Stimulated activated memory B cell treated with anti-CD40 and anti-IgM and Interleukin-4, amounts not matched to agents 10 μg/mL and 1 μg/mL and 100 μg/mL, for 72 hours (primary cell): ENCODE measurements around the gene ANXA8.
A peak's percentile ranks its signal among the peaks of the same experiment; 100 is the strongest.
"Not testable (repeated sequence)": the region's sequence is repeated elsewhere in the genome, so short reads cannot be mapped to it uniquely, and the experiment has no call there.

Experiments
- ATAC-seq: fragments of 150-1000 bp; cut with Tn5 transposase; 2 replicates; pipeline ENCODE4 v1.10.0; 2021
- H3K27ac Mint-ChIP-seq: one replicate; pipeline ENCODE4 v1.8.0; 2022; ENCODE audit warnings: mild to moderate bottlenecking, mixed read lengths
- H3K27me3 Mint-ChIP-seq: one replicate; pipeline ENCODE4 v1.8.0; 2022; ENCODE audit warnings: mixed read lengths
- H3K36me3 Mint-ChIP-seq: one replicate; pipeline ENCODE4 v1.8.0; 2022; ENCODE audit warnings: mixed read lengths
- H3K4me1 Mint-ChIP-seq: one replicate; pipeline ENCODE4 v1.8.0; 2022; ENCODE audit warnings: mixed read lengths
- H3K4me3 Mint-ChIP-seq: one replicate; pipeline ENCODE4 v1.8.0; 2022; ENCODE audit warnings: mild to moderate bottlenecking, moderate library complexity, mixed read lengths
- H3K9me3 Mint-ChIP-seq: one replicate; pipeline ENCODE4 v1.8.0; 2022; ENCODE audit warnings: mixed read lengths

ANXA8 gene

GRCh38 chr10:47472647-47473046 lies 11.3 kb downstream of the ANXA8 start:
- not testable (repeated sequence) for H3K4me3 Mint-ChIP-seq, H3K9me3 Mint-ChIP-seq, H3K27ac Mint-ChIP-seq, H3K36me3 Mint-ChIP-seq, H3K27me3 Mint-ChIP-seq, H3K4me1 Mint-ChIP-seq
- peak; percentile 31 for ATAC-seq

- not testable (repeated sequence) for H3K27me3 Mint-ChIP-seq, H3K36me3 Mint-ChIP-seq, H3K4me1 Mint-ChIP-seq, H3K27ac Mint-ChIP-seq, H3K4me3 Mint-ChIP-seq, ATAC-seq, H3K9me3 Mint-ChIP-seq
Observed at GRCh38 chr10:47472072-47472471, 11.8 kb downstream of the ANXA8 start.

- not testable (repeated sequence) for ATAC-seq, H3K27me3 Mint-ChIP-seq, H3K9me3 Mint-ChIP-seq, H3K4me1 Mint-ChIP-seq, H3K36me3 Mint-ChIP-seq, H3K27ac Mint-ChIP-seq, H3K4me3 Mint-ChIP-seq
Observed at GRCh38 chr10:47468731-47469528, 15.0 kb downstream of the ANXA8 start.

- not testable (repeated sequence) for H3K9me3 Mint-ChIP-seq, H3K36me3 Mint-ChIP-seq, H3K4me3 Mint-ChIP-seq, H3K27me3 Mint-ChIP-seq, ATAC-seq, H3K4me1 Mint-ChIP-seq, H3K27ac Mint-ChIP-seq
Observed at GRCh38 chr10:47467957-47468356, 16.0 kb downstream of the ANXA8 start.

- H3K27ac Mint-ChIP-seq, H3K4me1 Mint-ChIP-seq: not testable (repeated sequence)
Observed at GRCh38 chr10:47467458-47467857, 16.5 kb downstream of the ANXA8 start.

GRCh38 chr10:47465216-47465917 lies 18.5 kb downstream of the ANXA8 start:
- not testable (repeated sequence) for H3K9me3 Mint-ChIP-seq, ATAC-seq, H3K27ac Mint-ChIP-seq, H3K36me3 Mint-ChIP-seq, H3K4me3 Mint-ChIP-seq, H3K4me1 Mint-ChIP-seq
- peaks cover 10% of the 10 kb centered on the region for H3K27me3 Mint-ChIP-seq

More at GRCh38 chr10:47467458-47467857, 16.5 kb downstream of the ANXA8 start:
- H3K4me3 Mint-ChIP-seq, H3K27me3 Mint-ChIP-seq, H3K9me3 Mint-ChIP-seq, ATAC-seq, H3K36me3 Mint-ChIP-seq: not testable (repeated sequence)

- not testable (repeated sequence) for H3K36me3 Mint-ChIP-seq, H3K9me3 Mint-ChIP-seq, ATAC-seq, H3K4me1 Mint-ChIP-seq, H3K4me3 Mint-ChIP-seq, H3K27ac Mint-ChIP-seq
- H3K27me3 Mint-ChIP-seq = peaks cover 20% of the 10 kb centered on the region
Observed at GRCh38 chr10:47462577-47463358, 21.1 kb downstream of the ANXA8 start.

- ATAC-seq = peak; percentile 17
- Mint-ChIP-seq H3K27me3 (peaks cover 22% of the 10 kb centered on the region), H3K4me3 (peak overlapping the region; percentile 62)
- H3K36me3 Mint-ChIP-seq, H3K27ac Mint-ChIP-seq, H3K9me3 Mint-ChIP-seq, H3K4me1 Mint-ChIP-seq: not testable (repeated sequence)
Observed at GRCh38 chr10:47461261-47461687, 22.6 kb downstream of the ANXA8 start.

- no peak overlapping the region for H3K4me3 Mint-ChIP-seq
- no peaks in the 10 kb centered on the region for H3K9me3 Mint-ChIP-seq
- peaks cover 8% of the 10 kb centered on the region for H3K4me1 Mint-ChIP-seq
- no peaks in the 10 kb centered on the region for H3K36me3 Mint-ChIP-seq
- H3K27ac Mint-ChIP-seq = no peak overlapping the region
- no peak for ATAC-seq
- H3K27me3 Mint-ChIP-seq = peaks cover 42% of the 10 kb centered on the region
Observed at GRCh38 chr10:47458466-47459154, 25.3 kb downstream of the ANXA8 start.

- H3K4me1 Mint-ChIP-seq = peaks cover 8% of the 10 kb centered on the region
- ATAC-seq = no peak
- no peaks in the 10 kb centered on the region for H3K36me3 Mint-ChIP-seq
- peaks cover 47% of the 10 kb centered on the region for H3K27me3 Mint-ChIP-seq
- H3K4me3 Mint-ChIP-seq = no peak overlapping the region
- no peaks in the 10 kb centered on the region for H3K9me3 Mint-ChIP-seq
- no peak overlapping the region for H3K27ac Mint-ChIP-seq
Observed at GRCh38 chr10:47457826-47458225, 26.1 kb downstream of the ANXA8 start.

- no peaks in the 10 kb centered on the region for H3K9me3 Mint-ChIP-seq
- no peaks in the 10 kb centered on the region for H3K36me3 Mint-ChIP-seq
- ATAC-seq = no peak
- H3K4me1 Mint-ChIP-seq = peaks cover 8% of the 10 kb centered on the region
- no peak overlapping the region for H3K4me3 Mint-ChIP-seq
- H3K27ac Mint-ChIP-seq = no peak overlapping the region
- H3K27me3 Mint-ChIP-seq = peaks cover 50% of the 10 kb centered on the region
Observed at GRCh38 chr10:47457528-47457820, 26.4 kb downstream of the ANXA8 start.

GRCh38 chr10:47456794-47457527 lies 27.0 kb downstream of the ANXA8 start:
- Mint-ChIP-seq H3K27me3 (peaks cover 55% of the 10 kb centered on the region), H3K27ac (no peak overlapping the region), H3K4me3 (no peak overlapping the region), H3K9me3 (no peaks in the 10 kb centered on the region), H3K36me3 (no peaks in the 10 kb centered on the region), H3K4me1 (peaks cover 8% of the 10 kb centered on the region)
- no peak for ATAC-seq

- Mint-ChIP-seq H3K4me1 (peaks cover 4% of the 10 kb centered on the region), H3K27ac (no peak overlapping the region), H3K4me3 (no peak overlapping the region), H3K27me3 (peaks cover 49% of the 10 kb centered on the region), H3K9me3 (no peaks in the 10 kb centered on the region), H3K36me3 (no peaks in the 10 kb centered on the region)
- ATAC-seq = no peak
Observed at GRCh38 chr10:47456079-47456785, 27.7 kb downstream of the ANXA8 start.

GRCh38 chr10:47455350-47456078 lies 28.4 kb downstream of the ANXA8 start:
- H3K27ac Mint-ChIP-seq, H3K4me1 Mint-ChIP-seq, H3K4me3 Mint-ChIP-seq, H3K9me3 Mint-ChIP-seq, ATAC-seq, H3K36me3 Mint-ChIP-seq: not testable (repeated sequence)
- peaks cover 46% of the 10 kb centered on the region for H3K27me3 Mint-ChIP-seq
